ENCODE results near the gene RPS26.
"Not testable (repeated sequence)": the region's sequence is repeated elsewhere in the genome, so short reads cannot be mapped to it uniquely, and the experiment has no call there.

Gene RPS26

GRCh38 chr12:56021889-56022497 is 19.7 kb upstream of the RPS26 start:
- no peak for DNase-seq (ENCODE audit: low spot score)

- no peak for DNase-seq (ENCODE audit: low spot score)
Measured at GRCh38 chr12:56028511-56029165, 13.1 kb upstream of the RPS26 start.

- no peak for DNase-seq (ENCODE audit: low spot score)
Measured at GRCh38 chr12:56029166-56029519, 12.6 kb upstream of the RPS26 start.

DNA sequence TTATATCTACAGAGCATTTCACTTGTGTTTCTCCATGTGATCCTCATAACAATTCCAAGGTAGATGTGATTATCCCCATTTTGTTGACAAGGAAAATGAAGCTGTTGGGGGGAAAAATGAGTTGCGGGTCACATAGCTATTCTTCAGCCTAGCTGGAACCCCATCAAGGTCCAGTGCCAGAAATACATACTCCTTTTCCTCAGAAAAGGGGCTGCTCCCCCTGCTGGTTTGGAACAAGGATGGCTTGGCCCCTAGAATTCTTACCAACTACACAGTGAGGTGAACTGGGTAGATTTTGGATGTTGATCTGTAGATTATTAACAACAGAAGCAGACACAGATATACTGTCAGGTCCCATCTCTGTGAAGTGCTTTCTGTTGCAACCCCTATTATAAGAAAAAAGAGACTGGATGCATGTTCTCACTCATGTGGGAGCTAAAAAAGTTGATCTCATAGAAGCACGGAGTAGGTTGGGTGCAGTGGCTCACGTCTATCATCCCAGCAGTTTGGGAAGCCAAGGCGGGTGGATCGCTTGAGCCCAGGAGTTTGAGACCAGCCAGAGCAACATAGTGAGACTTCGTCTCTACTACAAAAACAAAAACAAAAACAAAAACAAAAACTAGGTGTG is 11.9 kb upstream of the RPS26 start:
- DNase-seq (ENCODE audit: low spot score) = peak; percentile 81

- DNase-seq (ENCODE audit: low spot score) = no peak
Measured at GRCh38 chr12:56031987-56032386, 9.7 kb upstream of the RPS26 start.

- DNase-seq (ENCODE audit: low spot score) = no peak
Measured at GRCh38 chr12:56034586-56035332, 7.0 kb upstream of the RPS26 start.

GRCh38 chr12:56037161-56037560 is 4.6 kb upstream of the RPS26 start:
- DNase-seq (ENCODE audit: low spot score) = no peak

GRCh38 chr12:56038022-56038655 is 3.6 kb upstream of the RPS26 start:
- DNase-seq (ENCODE audit: low spot score) = no peak

DNA sequence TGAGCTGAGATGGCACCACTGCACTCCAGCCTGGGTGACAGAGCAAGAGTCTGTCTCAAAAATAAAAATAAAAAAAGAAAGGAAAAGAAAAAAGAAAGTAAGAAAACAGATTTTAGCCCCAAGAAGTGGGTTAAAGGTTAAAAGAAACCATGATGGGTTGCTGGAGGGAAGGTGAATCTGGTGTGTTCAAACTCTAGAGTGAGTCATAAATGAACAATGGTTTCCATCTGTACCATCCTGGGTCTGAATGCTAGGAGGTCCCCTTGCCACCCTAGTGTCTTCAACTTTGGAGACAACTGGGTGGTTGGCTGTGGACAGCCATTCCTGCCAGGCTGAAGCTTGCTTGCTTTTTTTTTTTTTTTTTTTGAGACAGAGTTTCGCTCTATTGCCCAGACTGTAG is 1.6 kb upstream of the RPS26 start:
- DNase-seq (ENCODE audit: low spot score) = no peak

DNA sequence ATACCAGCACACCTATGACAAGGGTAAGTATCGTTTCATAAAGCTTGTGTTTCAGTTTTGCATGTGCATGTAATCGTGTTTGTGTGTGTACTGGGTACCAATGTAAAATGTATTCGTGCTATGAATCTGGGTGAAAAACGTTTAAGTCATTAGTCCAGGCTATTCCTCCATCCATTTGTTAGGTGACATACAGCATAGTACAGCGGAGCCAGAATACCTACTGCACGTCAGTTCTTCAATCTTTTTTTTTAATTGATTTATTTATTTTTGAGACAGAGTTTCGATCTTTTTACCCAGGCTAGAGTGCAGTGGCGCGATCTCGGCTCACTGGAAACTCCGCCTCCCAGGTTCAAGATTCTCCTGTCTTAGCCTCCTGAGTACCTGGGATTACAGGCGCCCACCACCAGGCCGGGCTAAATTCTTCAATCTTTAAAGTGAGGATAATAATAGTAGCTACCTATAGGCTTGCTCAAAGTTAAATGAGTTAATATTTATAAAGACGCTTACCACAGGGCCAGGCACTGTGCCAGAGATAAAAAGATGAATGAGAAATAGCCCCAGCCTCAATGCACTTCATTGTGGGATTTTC is 661 bp upstream of the RPS26 start:
- DNase-seq (ENCODE audit: low spot score) = no peak

DNA sequence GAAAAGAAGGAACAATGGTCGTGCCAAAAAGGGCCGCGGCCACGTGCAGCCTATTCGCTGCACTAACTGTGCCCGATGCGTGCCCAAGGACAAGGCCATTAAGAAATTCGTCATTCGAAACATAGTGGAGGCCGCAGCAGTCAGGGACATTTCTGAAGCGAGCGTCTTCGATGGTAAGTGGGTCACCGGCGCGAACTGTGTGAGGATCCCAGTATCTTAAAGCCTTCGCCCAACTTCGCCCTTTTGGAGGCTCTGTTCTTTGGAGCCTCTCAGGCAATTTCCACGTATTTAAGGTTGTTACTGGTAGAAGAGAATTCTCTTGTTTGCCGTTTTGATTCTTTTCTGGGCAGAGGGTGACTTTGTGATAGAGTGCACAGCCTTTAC is 704 bp downstream of the RPS26 start:
- DNase-seq (ENCODE audit: low spot score) = not testable (repeated sequence)

DNA sequence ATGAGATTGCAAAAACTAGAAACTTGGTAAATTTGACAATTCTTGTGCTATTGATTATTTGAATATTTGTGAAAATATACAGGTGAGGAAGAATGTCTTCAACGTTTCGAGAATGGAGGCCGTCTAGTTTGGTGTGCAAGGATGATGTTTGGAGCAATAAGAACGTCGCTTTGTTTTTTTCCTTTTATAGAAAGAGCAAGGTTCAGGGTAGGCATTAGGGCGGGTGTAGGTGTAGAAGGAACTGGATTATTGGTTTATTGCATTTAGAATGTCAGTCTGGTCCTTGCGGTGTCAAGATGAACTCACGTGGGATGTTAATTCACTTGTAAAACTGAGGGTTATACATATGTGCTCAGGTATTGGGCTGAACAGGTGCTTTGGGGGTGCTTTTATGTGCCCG is 1.1 kb downstream of the RPS26 start:
- no peak for DNase-seq (ENCODE audit: low spot score)

DNA sequence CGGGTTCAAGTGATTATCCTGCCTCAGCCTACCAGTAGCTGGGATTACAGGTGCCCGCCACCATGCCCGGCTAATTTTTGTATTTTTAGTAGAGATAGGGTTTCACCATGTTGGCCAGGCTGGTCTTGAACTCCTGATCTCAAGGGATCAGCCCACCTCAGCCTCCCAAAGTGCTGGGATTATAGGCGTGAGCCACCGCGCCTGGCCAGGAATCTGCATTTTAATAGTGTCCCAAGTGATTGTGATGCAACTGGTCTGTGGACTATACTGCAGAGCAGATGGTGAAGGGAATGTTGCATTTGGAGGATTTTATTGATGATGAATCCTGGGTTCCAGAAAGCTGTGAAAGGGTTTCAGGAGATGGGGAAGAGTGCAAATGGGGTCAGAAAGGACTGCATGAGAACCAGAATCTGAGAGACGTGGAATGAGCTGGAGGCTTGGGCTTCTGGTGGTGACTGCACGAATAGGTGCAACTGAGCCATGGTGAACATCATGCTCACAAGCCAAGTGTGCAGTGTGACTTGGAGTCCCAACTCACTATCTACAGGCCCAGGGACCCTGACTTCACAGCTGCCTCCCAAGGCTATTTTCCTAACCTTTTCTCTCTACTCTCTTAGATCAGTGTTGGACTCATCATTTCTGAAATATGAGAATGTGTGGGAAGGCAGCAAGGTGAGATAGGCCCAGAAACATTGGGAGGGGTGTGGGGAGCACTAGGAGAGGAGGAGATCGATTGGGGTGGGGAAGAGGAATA is 4.5 kb downstream of the RPS26 start:
- no peak for DNase-seq (ENCODE audit: low spot score)

GRCh38 chr12:56053407-56053893 is 11.7 kb downstream of the RPS26 start:
- DNase-seq (ENCODE audit: low spot score) = no peak

DNA sequence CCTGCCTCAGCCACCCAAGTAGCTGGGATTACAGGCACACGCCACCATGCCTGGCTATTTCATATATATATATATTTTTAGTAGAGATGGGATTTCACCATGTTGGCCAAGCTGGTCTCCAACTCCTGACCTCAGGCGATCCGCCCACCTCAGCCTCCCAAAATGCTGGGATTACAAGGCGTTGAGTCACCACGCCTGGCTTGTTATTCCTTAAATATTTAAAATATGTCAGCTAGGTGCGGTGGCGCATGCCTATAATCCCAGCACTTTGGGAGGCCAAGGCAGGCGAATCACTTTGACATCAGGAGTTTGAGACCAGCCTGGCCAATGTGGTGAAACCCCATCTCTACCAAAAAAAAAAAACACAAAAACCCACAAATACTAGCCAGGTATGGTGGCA is 18.2 kb downstream of the RPS26 start:
- DNase-seq (ENCODE audit: low spot score) = not testable (repeated sequence)

GRCh38 chr12:56061982-56062381 is 20.3 kb downstream of the RPS26 start:
- DNase-seq (ENCODE audit: low spot score) = no peak

DNA sequence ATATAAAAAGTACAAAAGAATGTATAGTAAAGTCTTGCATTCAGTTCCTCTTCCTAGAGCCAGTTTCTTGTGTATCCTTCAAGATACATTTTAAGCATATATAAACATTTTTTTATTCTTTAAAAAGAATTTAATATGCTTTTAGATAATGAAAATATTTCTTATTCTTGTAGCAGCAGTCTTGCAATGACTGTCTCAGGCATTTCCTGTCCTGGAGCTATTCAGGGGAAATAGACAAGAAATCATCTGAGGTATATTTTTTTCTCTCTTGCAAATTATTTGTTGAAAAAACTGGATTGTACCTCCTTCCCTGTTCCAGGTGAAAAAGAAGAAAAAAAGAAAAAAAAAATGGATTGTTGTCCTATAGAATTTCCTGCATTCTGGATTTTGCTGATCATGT is 21.3 kb downstream of the RPS26 start:
- no peak for DNase-seq (ENCODE audit: low spot score)

- no peak for DNase-seq (ENCODE audit: low spot score)
Measured at GRCh38 chr12:56071648-56072047, 29.9 kb downstream of the RPS26 start.

DNA sequence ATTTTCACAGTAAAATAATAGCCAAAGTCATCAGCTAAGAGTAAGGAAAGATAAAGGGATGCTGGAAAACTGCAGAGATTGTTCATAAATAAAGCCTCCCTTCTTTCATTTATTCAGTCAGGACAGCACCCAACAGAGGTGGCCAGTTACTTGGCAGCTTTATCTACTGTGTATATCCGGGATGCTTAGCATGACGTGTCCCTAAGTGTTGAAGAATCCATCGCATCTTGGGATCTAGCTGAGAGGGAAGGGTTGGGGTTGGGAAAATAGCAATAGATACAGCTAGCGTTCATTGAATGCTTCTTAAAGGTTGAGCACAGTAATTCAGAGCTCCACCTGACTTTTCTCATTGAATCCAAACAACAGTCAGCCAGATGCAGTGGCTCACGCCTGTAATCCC is 32.7 kb downstream of the RPS26 start:
- no peak for DNase-seq (ENCODE audit: low spot score)

DNA sequence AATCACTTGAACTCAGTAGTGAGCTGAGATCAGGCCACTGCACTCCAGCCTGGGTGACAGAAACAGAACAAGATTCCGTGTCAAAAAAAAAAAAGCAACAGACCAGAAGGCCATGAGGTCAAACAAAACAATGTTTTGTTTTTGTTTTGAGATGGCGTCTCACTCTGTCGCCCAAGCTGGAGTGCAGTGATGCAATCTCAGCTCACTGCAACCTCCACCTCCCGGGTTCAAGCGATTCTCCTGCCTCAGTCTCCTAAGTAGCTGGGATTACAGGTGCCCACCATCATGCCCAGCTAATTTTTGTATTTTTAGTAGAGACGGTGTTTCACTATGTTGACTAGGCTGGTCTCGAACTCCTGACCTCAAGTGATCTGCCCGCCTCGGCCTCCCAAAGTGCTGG is 36.2 kb downstream of the RPS26 start:
- DNase-seq (ENCODE audit: low spot score) = not testable (repeated sequence)

- DNase-seq (ENCODE audit: low spot score) = no peak
Measured at GRCh38 chr12:56078427-56078826, 36.7 kb downstream of the RPS26 start.

Data from HuH-7.5 (cell line).